ENCODE measurements around the gene PLXND1. TPM values are rescaled to one million over a fixed set of nuclear protein-coding genes. Genes with fewer than 3 reads are reported as not detected.
"Not testable (repeated sequence)": the region's sequence is repeated elsewhere in the genome, so short reads cannot be mapped to it uniquely, and the experiment has no call there.

Gene PLXND1
- total RNA-seq, 1 experiment from 2014 or later: 63.2 TPM

DNA sequence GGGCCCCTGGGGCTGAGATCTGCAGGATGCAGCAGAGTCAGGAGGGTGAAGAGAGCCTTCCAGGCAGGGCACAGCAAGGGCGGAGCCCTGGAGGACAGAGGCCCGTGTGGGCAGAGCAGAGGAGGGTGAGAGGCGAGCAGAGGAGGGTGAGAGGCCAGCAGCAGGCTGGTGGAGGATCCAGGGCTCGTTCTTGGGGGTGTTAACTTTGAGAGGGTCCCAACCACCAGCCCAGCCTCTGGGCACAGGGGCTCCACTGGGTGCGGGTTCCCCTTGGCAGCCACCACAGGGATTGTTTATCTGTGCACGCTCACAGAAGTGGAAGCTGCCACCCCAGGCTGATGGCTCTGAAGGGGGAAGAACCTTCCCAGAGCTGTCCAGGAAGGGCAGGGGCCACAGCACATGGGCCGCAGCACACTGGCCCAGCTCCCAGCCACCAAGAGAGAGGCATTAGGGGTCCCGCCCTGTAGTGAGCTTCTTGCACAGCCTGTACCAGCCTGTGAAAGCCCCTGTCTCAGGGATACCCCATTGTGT is 9.3 kb upstream of the PLXND1 start:
- DNase-seq (ENCODE audit: low read depth): no peak

DNA sequence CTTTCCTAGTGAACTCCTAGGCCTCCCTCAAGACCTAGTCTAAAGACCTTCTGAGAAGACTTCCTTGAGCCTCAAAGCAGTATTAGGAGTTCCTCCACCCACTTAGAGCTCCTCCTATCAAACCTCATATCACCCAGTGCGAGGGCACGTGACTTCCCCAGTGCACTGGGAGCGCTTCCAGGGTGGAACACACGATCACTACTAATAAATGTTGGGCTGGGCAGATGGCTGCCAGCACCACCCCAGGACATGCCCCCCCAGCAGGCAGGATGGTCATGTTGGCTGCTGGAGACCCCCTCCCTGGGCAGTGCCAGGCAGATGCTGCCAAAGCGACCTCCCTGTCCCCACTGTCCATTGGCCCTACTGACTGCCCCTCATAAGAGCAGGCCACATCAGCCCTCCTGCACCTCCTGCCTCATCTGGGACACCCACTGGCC is 8.5 kb upstream of the PLXND1 start:
- DNase-seq (ENCODE audit: low read depth): no peak

DNA sequence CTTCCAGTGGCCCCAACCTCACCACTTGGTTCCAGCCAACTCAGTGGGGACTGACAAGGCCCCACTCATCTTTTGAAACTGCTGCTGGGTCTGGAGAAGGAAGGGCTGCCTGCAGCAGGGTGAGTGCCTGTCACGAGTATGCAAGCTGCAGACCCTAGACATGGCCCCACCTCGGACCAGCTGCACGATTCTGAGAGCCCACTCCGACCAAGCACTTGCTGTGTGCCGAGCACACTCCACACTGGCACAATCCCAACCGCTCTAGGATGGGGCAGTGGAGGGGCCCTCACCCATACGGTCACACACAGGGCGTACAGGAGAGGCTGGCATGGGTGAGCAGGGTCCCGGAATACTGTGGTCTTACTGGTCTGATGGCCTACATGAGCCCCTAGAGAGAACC is 8.0 kb upstream of the PLXND1 start:
- no peak for DNase-seq (ENCODE audit: low read depth)

DNA sequence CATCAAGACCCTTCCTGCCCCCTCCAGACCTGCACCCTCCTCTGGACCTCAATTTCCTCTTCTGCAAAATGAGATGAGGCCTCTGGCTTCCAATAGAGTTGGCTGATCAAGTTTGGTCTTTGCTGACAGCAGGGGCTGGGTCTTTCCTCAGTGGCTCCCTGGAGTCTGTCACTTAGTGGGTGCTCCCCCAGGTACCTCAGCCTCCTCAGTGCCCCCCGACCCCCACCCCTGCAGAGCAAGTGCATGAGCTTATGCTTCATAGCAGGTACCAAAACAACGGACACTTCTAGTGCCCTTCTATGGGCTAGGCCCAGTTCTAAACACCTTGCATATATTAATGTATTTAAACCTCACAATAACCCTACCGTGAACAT is 6.9 kb upstream of the PLXND1 start:
- DNase-seq (ENCODE audit: low read depth): no peak

DNA sequence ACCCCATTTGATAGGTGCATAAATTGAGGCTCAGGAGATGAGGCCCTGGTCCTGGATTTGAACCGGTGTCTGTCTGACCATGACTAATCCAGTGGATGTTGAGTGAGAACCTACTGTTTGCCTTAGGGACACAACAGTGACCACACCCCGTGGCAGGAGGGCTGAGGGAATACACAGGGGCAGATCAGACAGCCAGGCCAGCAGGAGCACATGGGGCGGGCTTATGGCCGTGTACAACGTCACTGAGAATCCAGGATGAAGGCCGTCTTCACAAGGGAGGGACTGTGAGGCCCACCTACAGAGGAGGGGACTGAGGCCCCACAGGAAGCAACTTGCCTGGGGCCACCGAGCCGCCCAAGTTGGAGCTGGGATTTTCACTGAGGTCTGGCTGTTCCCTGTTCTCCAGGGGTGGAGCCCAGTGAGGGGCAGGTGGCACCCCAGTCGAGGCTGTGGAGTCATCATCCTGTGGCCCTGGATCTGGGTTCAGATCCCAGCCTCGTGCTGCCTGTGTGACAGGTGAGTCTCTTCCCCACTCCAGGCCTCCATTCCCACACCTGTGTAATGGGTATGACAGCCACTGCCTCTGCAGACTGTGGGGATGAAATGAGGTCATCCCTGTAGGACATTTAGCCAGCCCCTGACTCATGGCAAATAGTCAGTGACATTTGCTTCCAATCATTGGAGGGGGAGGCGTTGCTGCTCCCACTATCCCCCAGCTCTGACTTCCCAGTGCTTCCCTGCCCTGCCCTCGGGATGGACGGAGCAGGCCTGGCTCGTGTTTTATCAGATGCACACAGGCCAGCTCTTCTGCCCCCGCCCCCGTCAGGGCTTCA is 6.3 kb upstream of the PLXND1 start:
- DNase-seq (ENCODE audit: low read depth): no peak

DNA sequence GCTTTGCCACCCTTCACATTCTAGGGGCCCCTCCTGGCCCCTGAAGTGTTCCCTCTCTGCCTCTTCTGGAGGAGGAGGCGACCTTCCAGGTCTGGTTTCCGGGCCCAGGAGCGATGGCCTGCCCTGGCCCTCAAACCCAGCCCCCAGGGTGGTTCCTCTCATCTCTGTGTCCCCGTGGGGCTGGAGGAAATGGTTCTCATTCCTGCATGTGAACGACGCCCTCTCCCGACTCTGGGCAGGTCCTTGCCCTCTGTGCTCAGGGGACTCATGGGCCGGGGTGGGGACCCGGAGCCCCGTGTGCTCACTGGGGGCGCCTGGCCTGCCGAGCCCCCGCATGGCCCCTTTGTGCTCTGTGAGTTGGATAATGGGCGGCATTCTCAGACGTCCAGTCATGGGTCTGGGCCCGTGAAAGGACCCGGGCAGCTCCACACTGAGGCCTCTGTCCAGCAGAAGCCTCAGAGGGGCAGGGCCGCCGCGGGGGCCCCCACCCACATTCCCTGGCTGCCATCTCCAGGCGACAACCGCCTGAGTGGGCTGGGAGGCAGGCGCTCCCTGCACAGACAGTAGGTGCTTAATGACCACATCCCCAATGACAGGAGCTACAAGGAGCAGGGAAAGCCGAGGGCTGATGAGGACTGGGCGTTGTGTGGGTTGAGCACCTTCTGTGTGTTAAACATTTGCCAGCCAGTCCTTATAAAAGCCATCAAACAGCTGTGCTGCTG is 5.5 kb upstream of the PLXND1 start:
- no peak for DNase-seq (ENCODE audit: low read depth)

DNA sequence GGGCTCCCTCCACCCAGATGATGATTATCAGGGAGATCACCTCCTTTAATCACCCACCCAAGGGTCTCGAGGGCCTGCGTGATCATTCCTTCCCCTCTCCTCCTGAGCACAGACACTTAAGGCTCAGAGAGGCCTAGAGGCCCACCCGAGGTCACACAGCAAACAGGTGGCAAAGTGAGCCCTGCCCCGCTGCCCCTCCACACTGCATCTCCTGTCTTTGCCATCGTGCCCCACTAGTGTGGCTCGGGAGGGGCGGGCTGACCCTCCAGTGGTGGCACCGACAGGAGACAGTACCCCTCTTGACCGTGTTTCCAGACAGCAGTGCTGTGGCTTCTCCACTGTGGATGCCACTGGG is 4.9 kb upstream of the PLXND1 start:
- no peak for DNase-seq (ENCODE audit: low read depth)

DNA sequence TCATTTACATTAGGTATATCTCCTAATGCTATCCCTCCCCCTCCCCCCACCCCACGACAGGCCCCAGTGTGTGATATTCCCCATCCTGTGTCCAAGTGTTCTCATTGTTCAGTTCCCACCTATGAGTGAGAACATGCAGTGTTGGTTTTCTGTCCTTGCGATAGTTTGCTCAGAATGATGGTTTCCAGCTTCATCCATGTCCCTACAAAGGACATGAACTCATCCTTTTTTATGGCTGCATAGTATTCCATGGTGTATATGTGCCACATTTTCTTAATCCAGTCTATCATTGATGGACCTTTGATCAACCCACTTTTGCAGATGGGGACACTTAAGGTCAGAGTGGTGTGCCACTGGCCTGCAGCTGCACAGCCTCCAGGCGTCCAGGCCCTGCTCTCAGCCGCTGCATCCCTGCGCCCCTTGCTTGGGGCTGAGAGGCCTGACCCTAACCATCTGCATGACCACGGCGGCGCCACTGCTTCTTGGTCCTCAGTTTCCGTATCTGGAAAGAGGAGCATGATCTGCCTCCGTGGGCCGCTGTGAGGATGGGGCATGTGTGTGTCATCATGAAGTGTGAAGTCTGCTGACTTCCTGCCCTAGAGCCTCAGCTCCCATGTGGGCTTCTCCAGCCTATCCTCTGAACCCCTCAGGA is 4.4 kb upstream of the PLXND1 start:
- not testable (repeated sequence) for DNase-seq (ENCODE audit: low read depth)

DNA sequence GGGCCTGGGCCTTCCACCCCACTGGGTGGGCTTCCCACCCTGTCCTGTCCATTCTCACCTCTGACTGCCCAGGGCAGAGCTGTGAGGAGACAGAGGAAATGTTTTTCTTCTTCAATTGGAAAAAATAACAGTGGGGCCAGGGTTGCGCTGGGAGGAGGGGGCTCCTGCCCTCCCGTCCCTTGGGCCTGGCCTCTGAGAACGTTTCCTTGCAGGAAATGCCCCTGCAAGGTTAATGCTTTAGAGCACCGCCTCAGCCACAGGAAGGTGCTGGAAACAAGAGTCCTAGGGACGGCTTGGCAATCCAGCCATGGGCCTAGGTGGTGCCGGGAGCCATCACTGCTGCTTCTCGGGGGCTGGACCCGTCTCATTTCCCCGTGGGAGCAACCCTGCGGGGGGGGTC is 3.8 kb upstream of the PLXND1 start:
- no peak for DNase-seq (ENCODE audit: low read depth)

DNA sequence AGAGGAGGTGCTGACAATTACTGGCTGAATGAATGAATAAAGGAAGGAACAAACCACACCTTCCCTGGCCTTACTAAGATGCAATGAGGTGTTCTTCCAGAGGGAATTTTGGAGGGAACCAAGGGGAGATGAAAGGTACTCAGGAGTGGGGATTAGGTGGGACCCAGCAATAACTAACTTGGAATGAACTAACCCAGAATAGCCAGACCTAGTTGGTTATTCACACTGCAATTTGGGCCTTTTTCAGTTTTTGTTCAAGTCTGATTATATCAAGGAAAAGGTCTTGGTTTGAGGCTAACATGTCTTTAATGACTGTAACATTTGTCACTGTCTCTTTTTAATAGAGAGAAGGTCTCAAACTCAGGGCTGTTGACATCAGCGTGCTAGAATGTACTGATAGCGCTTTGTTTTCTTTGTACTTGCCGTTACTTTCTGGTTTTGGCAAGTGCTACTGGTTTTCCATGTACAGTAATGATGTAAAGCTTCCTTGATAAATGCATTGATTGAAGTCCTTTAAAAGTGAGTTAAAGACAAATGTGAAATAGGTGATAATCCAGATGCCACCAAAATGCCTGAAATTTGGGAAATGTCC is 3.2 kb upstream of the PLXND1 start:
- DNase-seq (ENCODE audit: low read depth): no peak

DNA sequence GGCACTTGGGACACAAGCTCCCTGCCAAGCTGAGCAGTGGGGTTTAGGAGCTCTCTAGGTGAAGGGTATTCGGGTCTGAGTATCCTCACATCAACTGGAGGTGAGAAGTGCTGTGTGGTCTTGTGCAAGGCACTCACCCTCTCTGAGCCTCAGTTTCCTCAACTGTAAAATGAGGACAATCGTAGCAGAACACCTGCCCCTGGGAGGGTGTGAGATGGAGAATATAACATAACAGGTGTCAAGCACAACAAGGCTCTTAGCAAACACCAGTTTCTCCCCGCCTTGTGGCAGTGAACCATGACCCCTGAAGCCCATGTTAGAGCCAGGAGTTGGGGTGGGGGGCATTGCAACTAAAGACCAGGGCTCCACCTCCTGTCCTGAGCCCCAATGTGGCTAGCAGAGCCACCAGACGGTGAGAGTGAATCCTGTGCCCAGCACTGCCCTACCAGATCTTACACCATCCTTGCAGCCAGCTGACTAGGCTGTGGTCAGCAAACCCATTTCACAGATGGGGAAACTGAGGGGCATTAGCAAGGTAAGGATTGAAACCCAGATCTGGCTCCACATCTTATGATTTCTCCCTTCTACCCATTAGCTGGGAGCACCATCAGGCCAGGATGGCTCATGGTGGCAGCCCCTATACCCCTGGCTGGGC is 2.6 kb upstream of the PLXND1 start:
- no peak for DNase-seq (ENCODE audit: low read depth)

DNA sequence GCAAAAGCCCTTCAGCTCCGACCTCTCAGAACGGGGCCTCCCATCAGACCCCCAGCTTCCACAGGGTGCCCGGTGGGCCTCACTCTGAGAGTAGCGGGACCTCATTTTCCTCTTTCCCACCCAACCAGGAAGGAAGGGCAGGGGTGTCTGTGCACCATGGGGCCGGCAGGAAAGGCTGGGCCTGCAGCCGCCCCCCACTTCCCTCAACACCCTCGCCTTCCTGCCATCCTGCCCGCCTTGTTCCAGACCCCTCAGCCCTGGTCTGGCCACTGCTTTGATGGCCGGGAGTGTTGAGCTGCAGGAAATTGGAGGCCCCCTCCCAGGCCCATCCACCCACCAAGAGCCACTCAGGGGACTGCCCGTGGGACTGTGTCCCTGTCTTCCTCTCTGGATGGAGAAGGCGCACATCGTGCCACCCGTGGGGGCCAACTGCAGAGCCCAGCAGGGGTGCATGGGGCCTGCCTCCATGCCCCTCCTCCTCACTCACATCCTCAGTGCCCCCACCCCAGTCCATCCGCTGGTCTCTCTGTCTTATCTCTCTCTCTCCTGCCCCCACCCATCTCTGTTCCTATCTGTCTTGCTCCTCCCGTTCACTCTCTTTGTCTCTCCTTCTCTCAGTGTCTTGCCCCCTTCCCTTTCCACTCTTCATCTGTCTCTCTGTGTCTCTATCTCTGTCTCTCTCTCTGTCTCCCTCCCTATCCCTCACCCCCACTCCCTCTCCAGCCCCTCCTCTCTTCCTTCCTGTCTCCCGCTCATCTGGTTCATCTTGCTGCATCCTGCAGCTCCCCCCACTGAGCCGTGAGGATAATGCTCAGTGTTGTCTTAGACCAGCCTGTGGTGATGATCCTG is 1.8 kb upstream of the PLXND1 start:
- DNase-seq (ENCODE audit: low read depth): peak; percentile 65

DNA sequence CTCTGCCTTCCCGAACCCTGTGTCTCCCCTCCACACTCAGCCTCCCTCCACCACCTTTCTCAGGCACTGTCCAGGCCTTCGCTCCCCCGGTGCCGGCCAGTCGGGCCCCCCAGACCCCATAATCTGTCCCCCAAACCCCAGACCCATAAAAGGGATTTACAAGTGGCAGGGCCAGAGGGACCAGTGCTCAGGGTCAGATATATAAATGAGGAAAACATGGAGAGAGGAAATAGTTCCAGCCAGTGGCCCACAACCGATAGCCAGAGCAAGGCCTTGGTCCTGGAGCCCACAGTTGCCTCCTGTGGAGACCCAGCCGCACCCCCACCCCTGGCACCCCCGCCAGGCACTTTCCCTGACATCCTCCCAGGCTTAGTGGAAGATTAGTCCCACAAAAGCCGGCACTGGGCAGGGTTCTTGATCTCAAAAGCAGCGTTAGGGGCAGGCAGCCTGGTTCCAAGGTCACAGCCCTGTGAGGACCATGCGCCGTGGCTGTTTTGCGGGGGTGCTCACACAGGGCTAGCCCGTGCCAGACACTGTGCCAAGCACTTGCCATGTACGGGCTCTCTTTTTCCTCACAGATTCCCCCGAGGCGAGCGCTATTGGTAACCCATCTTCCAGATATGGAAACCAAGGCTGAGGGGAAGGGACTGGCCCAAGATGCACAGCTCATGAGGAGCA is 1.1 kb upstream of the PLXND1 start:
- DNase-seq (ENCODE audit: low read depth): no peak

DNA sequence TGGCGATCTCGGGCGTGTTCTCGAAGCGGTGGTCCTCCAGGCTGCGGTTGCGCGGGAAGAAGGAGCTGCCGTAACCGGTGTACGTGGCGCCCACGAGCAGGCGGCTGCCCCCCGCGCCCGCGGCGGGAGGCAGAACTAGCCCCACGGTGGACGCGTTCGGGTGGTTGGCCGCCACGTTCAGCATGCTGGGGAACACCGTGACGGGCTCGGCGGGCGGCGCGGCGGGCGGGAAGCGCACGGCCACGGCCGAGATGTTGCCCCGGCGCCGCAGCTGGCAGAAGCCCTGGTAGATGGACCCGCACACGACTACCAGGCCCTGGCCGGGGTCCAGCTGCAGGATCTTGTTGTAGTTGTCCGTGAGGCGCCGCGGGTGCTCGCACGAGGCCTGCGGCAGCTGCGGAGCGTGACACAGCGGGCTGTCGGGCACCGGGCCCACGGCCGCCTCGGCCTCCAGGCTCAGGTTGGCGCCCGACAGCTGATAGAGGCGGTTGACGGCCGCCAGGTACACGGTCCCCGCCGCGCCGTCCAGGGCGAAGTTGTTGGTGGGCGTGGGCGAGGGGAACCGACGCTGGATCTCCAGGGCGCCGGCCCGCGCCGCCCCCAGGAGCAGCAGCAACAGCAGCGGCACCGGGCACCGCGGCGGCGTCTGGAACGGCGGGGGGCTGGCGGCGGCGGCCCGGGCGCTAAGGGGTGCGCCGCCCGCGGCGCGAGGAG is 397 bp downstream of the PLXND1 start:
- DNase-seq (ENCODE audit: low read depth): no peak

DNA sequence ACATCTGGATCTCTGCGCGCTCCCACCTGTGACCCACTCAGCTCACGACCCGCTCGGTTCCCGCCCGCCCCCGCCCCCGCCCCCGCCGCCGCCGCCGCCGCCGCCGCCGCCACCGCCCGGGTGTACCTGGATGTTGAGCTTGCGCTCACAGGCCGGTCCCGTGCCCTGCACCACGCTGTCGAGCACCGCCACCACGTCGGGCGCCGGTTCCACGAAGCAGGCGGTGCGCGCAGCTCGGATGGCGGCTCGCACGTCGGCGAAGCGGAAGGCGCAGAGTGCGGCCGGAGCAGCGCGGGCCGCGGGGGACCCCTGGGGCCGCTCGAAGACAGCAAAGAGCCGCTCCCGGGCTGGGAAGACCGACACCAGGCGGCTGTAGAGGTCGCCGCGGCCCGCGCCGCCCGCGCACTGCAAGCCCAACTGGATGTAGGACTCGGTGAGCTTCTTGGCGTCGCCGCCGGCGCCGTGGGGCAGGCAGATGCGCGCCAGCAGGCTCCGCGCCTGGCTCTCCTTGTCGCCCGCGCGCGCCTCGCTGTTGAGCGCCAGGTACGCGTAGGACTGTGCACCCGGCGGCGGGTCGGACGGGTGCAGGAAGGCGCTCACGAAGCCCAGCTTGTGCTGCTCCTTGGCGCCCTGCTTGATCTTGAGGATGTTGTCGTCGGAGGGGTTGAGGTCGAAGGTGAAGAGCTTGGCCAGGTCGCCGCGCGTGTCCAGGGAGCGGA is 1.1 kb downstream of the PLXND1 start:
- no peak for DNase-seq (ENCODE audit: low read depth)

DNA sequence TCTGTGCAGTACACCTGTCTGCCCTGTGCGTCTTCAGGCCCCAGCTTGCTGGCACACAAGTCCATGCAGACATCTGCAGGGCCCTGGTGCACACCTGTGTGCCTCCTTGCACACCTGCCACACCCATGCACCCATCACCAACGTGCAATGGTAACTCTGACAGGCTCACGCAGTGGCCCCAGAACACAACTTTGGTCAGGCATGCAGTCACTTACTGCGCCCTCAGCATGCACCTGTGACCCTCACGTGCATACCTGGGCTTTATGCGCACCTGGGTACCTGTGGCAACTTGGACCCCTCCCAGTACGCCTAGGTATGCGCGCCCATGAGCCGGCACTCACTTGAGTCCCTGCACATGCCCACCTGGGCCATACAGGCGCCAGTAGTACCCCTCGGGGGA is 1.7 kb downstream of the PLXND1 start:
- DNase-seq (ENCODE audit: low read depth): no peak

DNA sequence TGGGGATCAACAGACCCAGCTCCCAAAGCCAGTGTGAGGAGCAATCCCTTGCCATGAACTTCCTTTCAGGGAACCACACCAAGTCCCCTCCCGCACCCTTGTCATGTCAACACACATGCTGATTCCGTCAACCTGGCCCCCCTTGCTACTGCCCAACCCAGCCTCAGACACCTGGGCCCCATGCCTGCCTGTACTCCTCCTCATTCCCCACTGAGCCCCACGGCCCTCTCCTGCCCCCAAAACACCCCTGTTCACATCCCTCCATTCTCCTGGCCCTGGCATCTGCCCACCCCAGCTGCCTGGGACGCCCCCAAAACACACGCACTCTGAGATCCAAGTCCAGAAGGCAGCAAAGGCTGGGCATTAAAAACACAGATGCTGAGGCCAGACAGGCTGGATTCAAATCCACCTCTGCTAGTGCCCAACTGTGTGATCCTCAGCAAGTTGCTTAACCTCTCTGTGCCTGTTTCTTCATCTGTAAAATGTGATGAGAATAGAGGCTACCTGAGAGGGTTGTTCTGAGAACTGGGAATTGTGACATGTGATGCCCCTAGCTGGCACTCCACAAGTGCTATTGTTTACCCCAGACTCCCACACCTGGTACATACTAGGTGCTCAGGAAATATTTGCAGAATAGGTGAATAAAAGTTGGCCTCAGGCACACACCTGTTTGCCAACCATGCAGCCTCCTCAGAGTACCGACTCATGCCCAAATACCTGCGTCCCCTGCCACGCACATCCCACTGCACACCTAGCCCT is 2.3 kb downstream of the PLXND1 start:
- DNase-seq (ENCODE audit: low read depth): no peak

DNA sequence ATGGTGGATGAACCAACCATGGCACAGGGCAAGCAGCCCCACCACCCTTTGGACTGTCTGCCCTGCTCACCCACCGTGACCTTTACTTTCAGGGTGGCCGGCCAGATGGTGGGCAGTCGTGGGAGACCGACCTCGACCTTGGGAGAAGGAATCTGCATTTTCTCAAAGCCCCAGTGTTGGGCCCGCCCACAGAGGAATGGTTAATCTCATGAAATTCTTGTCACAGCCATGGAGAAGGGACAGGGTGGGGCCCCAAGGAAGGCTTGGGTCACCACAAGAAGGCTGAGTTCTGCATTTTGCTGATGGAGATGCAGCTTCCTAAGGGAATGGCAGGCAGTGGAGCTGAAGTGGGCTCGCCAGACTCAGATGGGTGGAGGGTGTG is 2.9 kb downstream of the PLXND1 start:
- no peak for DNase-seq (ENCODE audit: low read depth)
